ENCODE measurements around the gene PRAMEF12.

GRCh38 chr1:12741946-12742345 is 31.6 kb upstream of the PRAMEF12 start:
- TF ChIP-seq, protein P1, sequence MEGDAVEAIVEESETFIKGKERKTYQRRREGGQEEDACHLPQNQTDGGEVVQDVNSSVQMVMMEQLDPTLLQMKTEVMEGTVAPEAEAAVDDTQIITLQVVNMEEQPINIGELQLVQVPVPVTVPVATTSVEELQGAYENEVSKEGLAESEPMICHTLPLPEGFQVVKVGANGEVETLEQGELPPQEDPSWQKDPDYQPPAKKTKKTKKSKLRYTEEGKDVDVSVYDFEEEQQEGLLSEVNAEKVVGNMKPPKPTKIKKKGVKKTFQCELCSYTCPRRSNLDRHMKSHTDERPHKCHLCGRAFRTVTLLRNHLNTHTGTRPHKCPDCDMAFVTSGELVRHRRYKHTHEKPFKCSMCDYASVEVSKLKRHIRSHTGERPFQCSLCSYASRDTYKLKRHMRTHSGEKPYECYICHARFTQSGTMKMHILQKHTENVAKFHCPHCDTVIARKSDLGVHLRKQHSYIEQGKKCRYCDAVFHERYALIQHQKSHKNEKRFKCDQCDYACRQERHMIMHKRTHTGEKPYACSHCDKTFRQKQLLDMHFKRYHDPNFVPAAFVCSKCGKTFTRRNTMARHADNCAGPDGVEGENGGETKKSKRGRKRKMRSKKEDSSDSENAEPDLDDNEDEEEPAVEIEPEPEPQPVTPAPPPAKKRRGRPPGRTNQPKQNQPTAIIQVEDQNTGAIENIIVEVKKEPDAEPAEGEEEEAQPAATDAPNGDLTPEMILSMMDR (IDR thresholded peaks at IDR 0.05; ENCODE audit: insufficient read depth, low read length, poor library complexity, severe bottlenecking) = no peak
- TF ChIP-seq EZH2phosphoT487 (conservative IDR thresholded peaks at IDR 0.05; ENCODE audit: low read length) = no peak

Measured in SU-DHL-6 (cell line).